Inflammatory macrophage treated with lipopolysaccharide for 1 hour (primary cell): ENCODE results near the gene NFATC2IP.
"Not testable (repeated sequence)": the region's sequence is repeated elsewhere in the genome, so short reads cannot be mapped to it uniquely, and the experiment has no call there.

Experiments used
- DNase-seq, 2 donors: peaks; one replicate each; pipeline ENCODE4 v3.0.0-alpha.2; 2020 to 2022

Gene NFATC2IP

DNA sequence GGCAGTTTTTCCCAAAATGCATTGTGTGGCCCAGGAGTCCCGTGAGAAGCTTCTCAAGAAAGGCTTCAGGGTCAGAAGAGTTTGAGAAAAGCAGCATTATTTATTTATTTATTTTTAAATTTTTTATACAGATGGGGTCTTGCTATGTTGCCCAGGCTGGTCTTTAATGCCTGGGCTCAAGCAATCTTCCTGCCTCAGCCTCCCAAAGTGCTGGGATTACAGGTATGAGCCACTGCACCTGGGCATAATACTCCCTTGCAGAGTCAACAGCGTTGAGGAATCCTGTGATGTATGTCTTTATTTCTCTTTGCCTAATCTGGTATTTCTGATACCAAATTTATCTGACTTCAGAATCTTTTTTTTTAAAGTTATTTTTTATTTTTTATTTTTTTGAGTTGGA is 49.3 kb downstream of the NFATC2IP start:
- DNase-seq = no peak

DNA sequence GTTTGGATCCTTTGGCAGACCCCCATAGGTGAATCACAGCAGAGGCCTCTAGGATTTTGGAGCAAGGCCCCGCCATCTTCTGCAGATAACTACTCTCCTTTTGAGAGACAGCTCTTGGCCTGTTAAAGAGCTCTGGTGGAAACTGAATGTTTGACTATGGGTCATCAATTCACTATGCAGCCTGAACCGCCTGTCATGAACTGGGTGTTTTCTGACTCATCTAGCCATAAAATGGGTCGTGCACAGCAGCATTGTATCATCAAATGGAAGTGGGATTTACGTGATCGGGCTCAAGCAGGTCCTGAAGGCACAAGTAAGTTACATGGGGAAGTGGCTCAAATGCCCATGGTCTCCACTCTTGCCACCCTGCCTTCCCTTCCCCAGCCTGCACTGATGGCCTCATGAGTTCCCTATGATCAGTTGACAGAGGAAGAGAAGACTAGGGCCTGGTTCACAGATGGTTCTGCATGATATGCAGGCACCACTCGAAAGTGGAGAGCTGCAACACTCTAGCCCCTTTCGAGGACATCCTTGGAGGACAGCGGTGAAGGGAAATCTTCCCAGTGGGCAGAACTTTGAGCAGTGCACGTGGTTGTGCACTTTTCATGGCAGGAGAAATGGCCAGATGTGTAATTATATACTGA is 53.9 kb downstream of the NFATC2IP start:
- DNase-seq = not testable (repeated sequence)

DNA sequence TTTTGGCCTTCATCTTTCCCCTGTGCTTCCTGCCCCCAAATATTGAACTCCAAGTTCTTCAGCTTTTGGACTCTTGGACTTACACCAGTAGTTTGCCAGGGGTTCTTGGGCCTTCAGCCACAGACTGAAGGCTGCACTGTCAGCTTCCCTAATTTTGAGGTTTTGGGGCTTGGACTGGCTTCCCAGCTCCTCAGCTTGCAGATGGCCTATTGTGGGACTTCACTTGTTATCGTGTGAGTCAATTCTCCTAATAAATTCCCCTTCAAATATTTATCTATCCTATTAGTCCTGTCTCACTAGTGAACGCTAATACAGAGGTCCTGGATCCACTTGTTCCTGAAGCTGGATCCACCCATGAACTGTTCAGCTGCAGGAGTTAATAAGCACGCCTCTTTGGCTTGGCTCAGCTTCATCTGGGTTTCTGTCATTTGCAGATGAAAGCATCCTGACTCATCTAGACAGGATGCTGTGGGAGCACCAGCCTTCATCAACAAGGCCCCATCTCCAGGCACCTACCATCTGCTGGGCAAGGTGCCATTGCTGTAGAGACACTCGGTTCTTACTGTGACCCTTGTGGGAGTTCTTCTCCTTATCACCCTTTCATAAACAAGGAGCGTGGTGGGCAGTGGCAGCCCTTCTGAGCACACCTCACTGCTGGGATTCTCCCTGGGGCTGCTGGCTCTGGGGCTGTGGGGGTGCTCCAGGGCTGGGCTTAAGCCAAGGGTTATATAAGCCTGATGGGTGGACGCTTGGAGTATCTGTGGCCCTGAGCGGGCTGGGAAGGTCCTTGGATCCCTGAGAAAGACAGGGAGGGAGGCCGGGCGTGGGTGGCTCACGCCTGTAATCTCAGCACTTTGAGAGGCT is 57.2 kb downstream of the NFATC2IP start:
- DNase-seq = peak; percentile 30 to 60

DNA sequence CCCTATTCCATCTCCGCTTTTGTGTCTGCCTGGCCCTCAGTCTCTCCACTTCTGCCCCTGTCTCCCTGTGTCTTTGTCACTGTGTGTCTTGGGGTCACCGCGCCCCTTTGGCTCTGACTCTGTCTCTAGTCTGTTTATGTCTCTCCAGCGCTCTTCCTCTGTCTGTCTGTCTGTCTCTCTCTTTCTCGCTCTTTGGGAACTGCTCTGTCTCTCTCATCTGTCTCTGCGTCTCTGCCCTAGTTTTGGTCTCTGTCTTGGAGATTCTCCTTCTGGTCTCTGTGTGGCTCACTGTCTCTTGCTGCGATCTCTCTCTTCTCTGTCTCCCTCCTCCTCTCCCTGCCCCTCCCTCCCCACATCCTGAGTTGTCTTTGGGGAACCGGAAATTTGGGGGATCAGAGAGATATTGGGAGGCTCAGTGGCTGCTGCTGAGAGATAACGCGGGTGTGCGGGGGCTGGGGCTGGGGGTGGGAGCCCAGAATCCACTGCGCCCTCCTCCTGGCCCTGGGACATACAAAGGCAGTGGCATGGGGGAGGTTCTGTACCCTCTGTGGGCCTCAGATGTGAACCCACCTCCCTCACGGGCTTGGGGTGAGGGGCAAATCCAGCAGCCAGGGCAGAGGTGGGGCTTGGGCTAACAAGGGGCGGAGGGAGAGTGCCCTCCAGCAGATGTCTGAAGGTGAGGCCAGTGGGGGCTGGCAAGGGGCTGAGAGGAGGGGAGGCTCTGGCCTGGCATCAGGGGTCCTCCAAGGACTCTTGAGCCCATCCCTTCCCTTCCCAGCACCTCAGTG is 58.5 kb downstream of the NFATC2IP start:
- no peak for DNase-seq

DNA sequence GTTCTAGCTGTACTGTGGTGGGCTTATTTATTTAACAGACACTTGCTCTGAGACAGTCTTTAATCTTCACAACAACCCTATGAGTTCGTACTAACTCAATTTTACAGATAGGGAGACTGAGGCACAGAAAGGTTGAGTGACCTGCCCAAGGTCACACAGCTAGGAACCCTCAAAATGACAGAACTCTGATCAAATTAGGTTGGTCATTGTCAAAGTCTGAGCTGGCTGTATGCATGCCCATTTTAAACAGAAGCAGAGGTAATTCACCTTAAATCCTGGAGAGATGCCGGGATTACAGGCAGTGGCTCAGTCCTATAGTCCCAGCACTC is 59.1 kb downstream of the NFATC2IP start:
- no peak for DNase-seq

DNA sequence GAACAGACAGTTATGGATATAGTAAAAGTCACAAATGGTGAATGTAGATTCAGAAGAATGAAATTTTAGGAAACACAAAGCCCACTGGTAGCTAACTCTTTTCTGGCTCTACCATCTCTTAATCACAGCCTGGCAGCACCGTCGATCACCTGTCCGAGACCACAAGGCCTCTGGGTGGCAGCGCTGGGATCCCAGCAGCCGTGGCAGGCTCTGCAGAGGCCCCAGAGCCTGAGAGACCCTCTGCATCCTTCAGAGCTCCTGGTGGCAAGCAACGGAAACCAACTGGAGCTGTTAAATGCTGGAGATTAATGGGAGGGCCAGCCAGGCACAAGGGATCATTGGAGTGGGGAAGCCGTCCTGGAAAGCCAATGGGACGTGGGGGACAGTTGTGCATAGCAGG is 60.4 kb downstream of the NFATC2IP start:
- DNase-seq = no peak

DNA sequence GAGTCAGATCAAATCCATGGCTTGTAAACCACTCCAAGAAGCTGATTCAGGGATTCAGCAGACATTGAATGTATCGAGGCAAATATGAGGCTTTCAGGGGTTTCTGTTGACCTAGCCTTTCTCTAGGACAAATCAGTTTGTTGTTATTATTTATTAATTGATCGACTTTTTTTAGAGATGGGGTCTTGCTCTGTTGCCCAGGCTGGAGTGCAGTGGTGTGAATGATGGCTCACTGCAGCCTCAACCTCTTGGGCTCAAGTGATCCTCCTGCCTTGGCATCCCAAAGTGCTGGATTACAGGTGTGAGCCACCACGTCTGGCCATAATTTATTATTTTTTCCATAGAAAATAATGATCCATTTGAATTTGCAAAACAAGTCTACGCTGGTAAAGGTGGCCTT is 61.1 kb downstream of the NFATC2IP start:
- no peak for DNase-seq

DNA sequence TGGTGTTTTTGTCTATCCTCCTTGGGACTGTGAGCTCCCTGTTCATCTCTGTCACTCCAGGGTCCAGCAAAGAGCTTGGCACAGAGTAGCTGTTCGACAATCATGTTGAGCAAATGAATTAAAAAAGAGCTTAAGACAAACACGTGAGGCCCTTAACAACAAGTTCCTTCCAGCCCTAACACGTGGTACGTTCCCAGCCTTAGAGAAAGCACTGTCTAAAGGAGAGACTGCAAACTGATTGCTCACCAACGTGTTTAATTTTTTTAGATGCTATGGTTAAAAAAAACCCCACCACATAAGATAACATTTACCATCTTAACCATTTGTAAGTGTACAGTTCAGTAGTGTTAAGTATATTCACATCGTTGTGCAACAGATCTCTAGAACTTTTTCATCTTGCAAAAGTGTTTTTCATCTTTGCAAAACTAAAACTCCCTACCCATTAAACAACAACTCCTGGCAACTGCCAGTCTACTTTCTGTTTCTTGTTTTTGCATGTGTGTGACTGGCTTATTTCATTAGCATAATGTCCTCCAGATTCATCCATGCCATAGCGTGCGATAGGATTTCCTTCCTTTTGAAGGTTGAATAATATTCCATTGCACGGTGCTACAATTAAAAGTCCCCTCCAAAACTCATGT is 62.3 kb downstream of the NFATC2IP start:
- peak; percentile 70 to 84 for DNase-seq

DNA sequence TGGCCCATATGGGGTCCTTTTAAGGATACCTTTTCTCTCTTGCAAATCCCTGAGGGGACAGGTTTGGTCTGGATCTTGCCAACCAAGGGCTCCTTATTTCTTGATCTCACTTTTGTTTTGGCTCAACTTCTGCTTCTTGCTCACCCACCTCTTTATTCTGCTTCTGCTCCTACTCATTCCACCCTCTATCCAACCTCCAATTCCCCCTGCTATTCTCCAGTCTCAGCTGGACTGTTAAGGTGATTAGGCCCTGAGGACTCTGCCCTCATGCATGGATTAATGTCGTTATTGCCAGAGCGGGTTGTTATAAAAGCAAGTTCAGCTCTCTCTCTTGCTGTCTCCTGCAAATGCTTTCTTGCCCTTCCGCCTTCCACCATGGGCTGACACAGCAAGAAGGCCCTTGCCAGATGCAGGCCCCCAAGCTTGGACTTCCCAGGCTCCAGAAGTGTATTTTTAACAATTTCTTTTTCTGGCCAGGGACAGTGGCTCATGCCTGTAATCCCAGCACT is 63.9 kb downstream of the NFATC2IP start:
- DNase-seq = peak; percentile 14 to 56
